DMS 273 (cell line): ENCODE data around the gene FAM241B.
A peak's percentile ranks its signal among the peaks of the same experiment; 100 is the strongest.

Experiments used
- DNase-seq: peaks from one replicate; lab custom pipeline; 2025; ENCODE audit not compliant: unreplicated experiment; lab: John Stamatoyannopoulos, UW

The FAM241B gene

DNA sequence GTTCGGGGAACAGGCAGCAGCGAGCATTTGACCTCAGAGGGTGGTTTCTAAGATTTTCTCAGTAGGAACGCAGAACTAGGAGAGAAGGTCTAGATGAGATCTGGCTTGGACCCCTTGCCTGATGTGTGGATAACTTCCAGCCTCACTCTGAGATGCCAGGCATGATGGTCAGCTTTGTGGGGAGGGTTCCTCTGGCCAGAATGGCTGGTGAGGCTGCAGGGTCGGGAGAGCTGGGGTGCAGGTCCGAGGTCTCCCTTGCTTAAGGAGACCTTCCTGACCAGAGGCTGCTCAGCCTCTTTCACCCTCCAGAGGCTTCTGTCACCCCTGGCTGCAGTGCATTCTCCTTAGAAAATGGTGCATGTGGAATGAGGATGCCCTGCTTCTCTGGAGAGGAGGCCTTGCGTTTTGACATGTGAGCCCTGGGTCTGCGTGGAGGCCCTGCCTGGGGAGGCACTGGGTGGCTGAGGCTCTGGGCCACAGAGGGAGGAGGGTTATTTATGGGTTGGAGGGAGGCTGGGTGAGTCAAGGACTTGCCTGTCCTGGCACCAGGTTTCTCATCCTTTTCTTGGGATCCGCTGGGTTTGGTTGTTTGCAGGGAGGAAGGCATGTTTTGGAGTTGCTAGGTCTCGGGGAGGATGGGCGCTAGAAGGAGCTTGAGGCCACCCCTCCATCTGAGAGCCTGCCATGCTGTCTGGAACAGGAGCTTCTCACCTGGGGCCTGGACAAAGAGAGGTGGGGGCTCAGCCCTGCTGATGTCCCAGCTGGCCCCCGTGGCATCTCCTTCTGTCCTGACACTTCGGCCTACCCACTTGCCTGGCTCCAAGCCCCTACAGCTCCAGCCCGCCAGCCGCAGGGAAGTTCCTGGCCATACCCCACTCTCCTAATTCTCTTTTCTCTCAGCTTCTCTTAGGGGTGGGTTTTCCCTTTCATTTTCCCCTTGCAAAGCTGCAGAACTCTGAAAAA, 3.9 kb downstream of the FAM241B start:
- DNase-seq = no peak

DNA sequence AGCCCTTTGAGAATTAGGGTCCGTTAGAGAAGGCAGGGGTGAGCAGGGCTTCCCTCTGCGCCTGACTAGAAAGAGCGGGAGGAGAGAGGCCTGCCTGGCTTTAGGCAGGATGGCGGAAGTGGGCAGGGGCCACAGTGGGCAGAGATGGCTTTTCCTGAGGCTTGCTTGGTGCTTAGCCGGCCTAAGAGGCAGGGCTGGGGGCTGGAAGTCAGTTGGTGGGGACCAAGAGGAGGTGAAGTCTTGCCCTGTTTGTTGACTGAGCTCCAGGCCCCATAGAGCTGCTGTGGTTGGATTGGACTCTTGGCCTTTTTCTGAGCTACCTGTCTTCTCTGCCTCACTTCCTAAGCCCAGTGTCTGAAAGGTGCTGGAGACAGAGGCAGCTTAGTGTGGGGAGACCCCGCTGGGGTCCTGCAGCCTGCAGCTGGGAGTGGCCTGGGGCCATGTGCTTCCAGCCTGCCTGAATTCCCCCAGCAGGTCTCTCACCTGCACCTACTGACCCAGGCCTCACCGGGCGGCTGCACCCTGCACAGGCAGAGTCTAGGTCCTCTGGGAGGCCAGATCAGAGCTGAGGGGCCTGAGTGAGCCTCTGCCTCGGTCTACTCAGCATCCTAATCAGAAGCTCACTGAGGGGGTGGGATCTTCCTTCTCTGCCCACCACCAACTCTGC, 4.8 kb downstream of the FAM241B start:
- no peak for DNase-seq

DNA sequence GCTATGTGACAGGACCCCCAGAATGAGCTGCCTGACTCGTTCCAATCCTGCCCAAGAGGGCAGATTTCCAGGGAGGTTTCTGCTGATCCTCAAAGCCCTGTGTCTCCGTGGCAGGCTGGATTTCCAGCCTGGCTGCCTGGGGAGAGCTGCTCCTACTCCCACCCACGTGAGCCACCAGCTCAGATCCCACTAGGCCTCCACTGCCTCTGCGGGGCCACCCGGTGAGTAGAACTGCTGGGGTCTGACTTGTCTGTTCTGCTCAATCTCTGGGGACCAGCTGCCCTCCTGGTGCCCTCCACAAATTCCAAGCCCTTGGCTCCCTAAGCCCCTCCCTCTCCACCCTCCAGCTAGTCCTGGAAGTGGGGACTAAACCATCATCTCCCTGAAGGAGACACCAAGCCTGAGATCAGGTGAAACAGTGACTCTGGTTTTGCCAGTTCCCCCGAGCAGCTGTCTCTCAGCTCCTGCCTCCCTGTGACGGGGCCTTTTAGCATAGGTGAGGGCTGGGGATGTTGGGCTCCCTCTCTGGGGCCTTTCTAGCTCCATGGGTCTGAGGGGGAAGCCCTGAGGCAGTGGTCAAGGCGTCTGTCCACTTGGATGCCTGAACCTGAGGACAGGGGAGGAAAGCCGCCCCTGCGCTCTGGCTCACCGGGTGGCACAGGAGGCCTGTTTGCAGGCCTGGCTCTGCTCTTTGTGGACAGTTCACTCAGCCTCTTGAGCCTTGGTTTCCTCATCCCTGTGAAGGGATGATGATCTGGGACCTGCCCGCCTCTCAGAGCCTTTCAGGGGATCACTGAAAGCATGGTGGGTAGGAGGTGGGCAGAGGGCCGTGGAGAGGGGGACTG, 5.6 kb downstream of the FAM241B start:
- no peak for DNase-seq

DNA sequence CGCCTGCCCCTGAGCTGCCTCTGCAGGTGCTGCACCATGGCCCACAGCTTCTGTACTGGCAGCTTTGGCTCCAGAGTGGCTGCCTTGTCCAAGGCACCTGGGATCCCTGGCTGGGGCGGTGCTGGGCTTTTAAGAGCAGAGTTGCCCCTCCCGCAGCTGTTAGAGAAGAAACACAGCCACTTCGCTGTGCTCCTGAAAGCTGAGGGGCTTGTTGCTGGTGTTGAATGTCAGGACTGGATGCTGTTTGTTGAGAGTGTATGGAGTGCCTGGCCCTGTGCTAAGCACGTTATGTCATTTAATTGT, 6.2 kb downstream of the FAM241B start:
- DNase-seq = no peak

DNA sequence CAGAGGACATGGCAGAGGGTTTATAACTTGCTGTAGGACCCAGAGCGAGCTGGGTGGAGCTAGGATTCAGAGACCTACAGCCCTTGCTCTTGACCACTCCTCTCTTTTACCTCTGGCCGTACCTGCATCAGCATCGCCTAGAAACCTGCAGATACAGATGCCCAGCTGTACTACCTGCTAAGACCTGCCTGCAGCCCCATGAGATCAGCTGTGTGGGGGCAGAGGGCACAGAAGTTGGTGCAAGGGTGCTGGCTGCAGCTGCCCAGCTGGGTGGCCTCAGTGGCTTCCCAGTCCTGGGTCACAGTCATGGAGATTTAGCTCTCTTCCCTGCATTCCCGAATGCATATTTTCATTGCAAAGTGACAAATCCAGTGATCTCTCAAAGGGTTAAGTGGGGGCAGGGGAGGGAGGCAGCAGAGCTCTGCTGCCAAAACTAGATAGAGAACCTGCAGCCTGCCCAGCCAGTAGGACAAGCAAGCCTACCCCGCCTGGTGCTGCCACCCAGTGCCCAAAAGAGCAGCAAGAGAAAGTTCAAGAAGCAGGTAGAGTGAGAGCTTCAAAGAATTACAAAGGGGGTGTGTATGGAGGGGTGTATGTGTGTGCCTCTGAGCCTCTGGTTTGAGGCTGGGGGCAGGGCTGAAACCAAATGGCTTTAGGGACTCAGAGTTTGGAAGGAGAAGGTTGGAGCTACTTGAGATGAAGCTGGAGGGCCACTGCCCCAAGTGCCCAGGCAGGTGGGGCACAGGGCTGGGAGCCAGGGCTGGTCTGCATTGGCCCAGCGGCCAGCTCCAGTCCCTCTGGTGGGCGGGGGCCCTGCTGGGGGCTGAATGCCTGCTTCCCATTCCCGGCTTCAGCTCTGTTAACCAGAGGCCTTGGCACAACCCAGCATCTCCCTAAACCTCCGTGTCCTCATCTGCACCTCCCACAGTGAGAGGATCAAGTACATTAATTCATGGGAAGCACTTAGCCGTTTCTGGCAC, 6.9 kb downstream of the FAM241B start:
- peak; percentile 53 for DNase-seq

DNA sequence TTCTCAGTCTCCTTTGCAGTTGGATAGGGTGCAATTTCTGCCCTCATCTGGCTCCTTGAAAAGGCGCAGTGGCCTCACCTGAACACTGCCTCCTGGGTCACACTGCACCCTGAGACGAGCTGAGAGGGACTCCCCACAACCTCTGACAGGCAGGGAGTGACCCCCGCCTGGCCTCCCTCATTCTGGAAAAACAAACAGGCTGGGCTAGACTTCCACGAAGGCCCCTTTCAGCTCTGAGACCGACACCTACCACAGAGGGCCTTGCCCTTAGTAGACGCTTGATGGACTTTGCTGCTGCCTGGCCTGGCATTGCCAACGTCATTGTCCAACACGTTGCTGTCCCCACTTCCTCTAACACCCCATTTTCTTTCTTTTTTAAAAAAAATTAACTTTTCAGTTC, 8.6 kb downstream of the FAM241B start:
- no peak for DNase-seq

DNA sequence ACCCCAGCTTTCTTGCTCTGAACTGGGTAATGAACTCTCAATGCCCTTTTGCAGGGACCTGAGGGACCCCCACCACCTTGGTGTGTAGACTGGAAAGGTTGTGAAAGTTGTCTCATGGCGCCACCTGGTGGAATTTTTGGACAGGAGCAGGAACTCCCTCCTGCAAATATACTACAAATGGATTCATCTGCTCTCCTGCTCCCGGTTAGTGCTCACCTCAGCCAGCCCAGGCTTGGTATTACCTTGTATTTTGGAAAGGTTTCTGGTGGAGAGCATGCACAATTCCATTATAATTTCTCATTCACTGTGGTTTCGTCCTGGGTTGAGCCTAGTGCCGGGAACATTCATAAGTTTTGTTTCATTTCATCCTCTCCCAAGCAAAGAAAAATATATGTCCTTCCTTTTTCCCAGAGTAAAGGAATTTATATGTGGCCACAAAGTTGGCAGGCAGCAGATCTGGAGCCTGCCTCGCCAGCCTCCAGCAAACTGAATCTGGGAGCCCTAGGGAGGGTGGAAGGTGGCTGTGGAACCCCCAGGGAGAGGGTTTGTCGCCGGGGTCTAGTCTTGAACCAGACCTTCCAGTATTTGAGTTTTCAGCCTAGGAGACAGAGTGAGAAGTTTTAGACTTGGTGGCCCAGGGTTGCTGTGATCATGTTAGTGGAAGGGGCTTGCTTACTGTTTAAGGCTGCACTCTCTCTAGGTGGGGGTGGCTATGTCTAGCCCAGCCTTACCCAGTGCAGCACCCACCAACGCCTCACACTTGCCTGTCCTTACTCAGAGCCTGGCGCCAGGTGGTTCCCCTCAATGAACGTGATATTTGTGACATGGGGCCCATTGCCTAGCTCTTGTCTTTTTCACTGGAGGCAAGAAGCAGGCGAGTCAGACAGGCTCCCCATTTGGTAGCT, 9.5 kb downstream of the FAM241B start:
- peak; percentile 71 for DNase-seq

DNA sequence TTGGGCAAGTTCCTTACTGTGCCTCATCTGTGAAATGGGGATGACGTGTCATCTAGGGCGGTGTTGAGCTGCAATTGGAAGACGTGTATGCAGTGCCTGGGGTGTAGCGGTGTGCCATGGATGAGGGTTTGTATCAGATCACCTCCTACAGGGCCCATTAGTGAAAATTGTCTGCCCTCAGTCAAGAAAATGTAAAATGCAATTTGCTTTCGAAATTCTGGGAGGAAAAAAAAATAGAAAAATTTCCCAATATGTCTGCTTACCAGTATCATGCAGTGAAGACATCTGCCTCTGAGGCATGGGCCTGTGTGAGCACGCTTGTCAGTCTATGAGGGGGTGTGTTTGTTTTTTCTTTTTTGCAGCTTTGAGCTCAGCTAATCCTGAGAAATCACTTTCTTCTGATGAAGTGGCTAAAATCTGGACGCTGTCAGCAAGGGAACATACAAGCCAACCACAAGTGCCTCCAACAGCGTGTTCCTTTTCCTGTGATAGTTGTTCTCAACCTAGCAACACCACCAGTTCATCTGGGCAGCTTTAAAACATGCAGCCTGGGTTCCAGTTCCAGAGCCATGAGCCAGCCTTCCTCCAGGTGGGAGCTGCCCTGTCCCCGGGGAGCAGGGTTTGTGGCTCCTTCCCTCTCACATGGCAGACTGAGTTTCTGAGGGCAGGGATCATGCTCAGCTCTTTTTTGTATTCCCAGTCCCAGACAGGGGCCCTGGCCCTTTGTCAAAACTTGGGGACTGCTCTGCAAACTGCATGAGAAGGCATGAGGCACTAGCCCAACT, 10.3 kb downstream of the FAM241B start:
- DNase-seq = peak; percentile 41

DNA sequence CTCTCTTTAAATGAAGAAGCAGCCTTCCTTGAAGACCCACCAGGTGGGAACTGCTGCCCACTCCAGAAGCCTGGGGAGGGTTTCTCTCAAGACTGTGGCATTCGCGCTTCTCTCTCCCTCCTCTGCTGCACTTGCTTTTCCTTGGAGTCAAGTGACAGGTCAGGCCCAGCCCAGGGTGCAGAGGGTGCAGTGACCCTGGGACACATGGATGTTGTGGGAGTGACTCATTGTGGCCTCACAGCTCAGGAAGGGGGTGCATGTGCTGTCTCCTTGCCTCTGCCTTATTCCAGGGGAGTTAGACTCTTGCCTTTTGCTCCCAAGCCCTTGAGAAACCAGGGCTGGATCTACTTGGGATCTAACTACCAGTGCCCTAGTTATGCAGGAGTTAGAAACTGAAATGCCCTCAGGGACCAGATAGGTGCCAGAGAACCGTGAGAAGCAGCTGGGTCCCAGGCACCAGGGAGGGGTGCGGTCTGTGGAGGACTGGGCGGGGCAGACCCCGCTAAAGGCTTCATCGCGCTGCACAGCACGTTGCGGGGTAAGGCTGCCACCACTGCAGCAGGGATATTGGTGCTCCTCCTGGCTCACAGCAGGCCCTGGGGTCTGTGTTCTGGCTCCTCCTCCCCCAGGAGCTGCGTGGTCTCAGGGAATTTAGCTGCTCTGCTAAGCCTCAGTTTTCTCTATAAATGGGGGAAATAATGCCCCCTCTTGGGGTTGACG, 11.4 kb downstream of the FAM241B start:
- DNase-seq = no peak

DNA sequence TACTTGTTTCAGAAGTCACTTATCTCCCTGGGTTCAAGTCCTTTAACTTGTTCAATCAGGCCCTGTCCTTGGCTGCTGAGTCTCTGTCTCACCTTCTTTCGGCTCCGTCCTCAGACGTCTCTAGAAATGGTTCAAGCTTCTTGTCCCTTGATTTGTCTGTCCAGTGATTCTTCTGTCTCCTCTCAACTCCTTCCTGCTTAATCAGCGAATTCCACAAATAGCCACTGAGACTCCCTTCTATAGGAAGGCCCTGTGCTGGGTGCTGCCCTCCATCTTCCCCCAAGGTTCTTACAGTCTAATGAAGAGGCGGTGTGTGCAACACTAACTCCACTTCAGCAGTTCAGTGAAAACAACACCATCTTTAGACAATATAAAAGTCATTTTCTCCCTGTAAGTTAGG, 12.7 kb downstream of the FAM241B start:
- no peak for DNase-seq

DNA sequence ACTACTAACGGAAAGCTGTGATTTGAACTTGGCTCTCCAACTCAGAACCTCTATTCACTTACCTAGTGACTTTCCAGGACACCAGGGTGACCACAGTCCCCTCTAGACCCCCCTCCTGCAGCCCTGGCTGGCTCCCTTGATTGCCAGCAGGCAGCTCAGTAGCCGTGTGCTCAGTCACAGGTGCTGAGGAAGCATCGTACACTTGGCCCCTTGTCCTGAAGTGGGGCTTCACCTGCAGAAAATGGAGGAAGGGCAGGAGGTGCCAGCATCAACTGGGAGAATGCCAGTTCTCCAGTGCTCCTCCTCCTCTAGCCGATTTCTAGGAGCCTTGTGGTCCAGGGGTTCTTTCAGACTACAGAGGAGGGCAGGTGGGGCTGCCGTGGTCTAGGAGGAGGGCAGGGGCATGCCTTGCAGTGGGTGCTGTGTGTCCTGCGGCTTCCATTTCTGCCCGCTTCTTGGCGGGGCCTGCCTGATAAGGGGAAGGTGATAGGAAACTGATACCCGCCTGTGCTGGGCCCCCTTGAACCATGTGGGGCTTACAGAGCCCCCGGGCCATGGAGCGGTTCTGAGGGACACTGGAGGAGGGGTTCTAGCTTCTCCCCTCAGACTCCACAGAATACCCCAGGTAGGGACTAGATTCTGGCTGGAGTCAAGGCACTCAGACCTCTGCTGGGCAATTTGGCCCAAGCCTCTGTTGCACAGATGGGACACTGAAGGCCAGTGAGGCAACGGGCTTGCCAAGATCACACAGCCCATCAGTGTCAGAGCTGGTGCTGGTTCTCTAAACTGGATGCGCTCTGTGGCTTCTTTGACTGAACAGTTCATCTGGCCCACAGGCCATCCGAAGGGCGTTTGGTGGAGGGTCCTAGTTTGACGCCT, 14.0 kb downstream of the FAM241B start:
- DNase-seq = no peak

DNA sequence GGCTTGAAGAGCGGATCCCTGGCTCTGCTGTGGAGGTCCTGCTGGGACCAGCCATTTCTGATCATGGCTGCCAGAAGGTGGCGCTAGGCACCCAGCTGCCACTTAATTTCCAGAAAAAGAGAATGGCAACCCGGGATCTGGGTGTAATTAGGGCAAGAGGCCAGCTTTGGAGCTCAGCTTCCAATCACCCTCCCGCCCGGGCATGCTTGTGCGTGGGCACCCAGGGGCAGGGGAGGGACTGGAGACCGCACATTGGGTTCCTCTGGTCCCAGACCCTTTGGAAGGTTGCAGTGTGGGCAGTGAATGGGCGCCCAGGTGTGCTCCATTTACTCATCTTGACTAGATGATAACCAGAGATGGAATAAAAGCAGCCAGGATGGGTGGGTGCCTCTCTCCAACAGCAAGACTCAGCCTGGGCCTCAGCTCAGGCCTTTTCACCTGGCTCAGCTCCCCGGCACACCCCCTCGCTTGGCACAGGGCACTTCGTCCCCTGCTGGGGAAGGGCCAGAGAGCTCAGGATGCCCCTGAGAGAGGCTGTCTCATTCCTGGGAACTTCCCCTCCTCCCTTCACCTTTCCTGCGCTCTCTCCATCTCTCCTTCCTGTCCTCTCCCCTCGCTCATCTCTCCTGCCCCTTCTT, 14.7 kb downstream of the FAM241B start:
- DNase-seq = peak; percentile 84

DNA sequence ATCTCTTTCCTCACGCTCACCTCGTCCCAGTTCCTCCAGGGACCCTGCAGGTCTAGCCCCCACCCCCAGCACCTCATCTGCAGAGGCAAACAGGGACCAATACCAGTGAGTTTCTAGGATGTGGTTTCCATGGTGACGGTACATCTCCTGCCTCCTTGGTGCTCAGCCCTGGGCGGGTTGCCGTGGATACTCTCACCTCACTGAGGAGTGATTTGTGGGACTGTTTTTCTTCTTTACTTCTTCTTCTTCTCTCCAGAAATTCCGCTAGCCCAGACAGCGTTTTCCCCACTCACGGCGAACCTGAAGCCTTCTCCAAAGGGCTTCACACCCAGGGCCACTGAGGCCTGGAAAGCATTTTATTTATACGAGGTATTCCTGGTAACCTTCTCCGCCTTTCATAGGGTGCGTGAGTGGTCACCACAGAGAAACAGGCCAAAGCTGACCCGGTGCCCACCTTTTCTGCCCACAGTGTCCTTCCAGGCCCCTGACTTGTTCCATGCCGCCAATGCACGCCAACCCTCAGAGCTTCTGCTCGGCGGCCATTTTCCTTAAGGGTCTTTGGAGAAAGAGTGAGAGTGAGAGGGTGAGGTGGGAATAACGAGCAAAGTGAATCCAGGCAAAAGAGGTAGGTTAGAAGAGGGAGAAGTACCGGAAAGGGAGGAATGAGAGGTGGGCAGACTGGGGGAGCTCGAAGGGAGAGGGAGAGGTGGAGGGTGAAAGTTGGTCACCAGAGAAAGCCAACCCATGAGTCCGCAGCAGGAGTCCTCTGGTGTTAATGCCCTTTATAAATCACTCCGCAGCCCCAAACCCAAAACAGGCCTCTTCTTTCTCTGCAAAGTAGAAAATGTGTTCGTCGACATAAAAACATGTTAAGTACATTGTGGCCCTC, 15.5 kb downstream of the FAM241B start:
- DNase-seq = no peak

DNA sequence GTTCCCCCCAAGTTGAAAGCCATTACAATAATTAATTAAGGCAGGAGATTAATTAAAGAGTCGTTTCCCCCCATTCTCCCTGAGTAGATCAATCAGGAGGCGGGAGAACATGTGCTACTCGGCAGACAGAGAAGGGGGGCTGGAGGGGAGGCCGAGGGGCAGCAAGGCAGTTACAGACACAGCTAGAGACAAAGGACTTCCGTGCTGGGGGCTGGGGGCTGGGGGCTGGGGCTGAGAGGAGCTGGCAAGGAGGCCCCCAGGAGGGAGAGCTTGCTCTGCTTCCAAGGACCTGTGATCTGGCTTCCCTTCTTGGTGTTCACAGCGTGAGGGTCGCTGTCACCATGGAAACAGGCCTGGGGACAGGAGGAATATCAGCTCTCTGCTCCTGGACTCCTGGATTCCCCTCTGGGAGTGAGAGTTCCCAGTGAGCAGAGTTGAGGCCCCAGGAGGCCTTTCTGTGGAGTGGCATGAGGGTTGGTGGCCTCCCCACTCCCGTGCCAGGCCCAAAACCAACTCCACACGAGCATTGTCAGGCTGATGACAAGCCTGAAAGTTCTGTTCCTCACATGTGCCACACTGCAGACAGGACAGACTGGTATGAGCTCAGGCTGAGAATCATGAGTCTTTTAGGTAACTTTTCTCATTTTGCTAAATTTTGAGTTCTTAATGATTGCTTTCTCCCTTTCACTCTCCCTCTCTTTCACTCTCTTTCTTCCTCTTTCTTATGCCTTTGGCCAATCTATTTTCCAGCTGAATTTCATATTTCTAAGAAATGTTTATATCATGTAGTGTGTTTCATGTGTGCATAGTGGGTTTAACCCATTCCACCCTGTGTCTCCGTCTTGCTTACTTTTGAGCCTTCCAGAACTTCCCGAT, 16.4 kb downstream of the FAM241B start:
- DNase-seq = peak; percentile 18

DNA sequence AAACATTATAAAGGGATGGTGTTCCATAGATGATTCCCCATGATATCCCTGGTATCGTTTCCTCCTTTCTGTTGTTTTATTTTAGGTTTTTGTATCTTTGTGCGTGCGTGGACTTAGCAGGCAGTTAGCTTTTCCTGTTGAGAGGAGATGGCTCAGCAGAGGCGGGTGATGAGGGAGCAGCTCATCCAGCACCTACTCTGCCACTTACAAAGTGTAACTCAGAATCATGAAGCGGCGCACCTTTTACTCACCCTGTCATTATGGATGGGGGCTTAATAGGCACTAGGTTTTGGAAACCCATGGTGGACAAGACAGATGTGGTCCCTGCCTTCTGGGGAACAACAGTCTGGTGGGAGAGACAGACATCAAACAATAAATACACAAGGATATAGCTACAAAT, 17.1 kb downstream of the FAM241B start:
- no peak for DNase-seq
